K562 (cell line): ENCODE data around the gene TF. TPM values are rescaled to one million over a fixed set of nuclear protein-coding genes. Genes with fewer than 3 reads are reported as not detected.

ENCODE experiments used
- ATAC-seq: fragments of 200-7000 bp; cut with Tn5 transposase; 3 replicates; pipeline ENCODE4 v1.9.1; 2020; ENCODE audit warnings: moderate library complexity
- BruUV-seq: library from RNA; stranded (reverse); fragments of 400-500 nt; replicated peaks from 2 replicates; lab custom pipeline; 2021; lab: Mats Ljungman, UMichigan
- CTCF ChIA-PET: fragments of 300-600 bp; formaldehyde crosslinking; extraction: SDS; loops from one replicate; lab custom pipeline; 2021; ENCODE audit warnings: low intra/inter-chr PET ratio; lab: Yijun Ruan, JAX
- POLR2A ChIA-PET: fragments of 300-600, 350-650 bp; sonication (Branson Sonifier 250); formaldehyde crosslinking; extraction: SDS; loops from one replicate; lab custom pipeline; 2021; ENCODE audit warnings: antibody characterized with exemption, inconsistent platforms; lab: Yijun Ruan, JAX
- DNase-seq, 4 experiments: peaks; one replicate each; pipeline versions ENCODE4 v3.0.0 to v3.0.0-alpha.2; 2011 to 2018; ENCODE audit warnings: low spot score in 3 of 4, mixed read lengths in 3 of 4; ENCODE audit errors: extremely low read depth in 1 of 4
- FAIRE-seq: peaks from 2 replicates; lab custom pipeline; 2011; peaks lifted over from hg19 to GRCh38; lab: Jason Lieb, UNC
- H2AFZ ChIP-seq: 2 replicates; pipeline ENCODE4 v1.6.0; 2011; ENCODE audit warnings: low read depth, low read length, control low read depth, inconsistent platforms
- H3K27ac ChIP-seq: fragments of 200-600 bp; 3 replicates; pipeline ENCODE4 v1.8.0; 2011; ENCODE audit warnings: low read depth, mild to moderate bottlenecking, control low read depth, inconsistent platforms, low read length, moderate library complexity, mixed read lengths; ENCODE audit errors: extremely low read depth
- H3K27me3 ChIP-seq, 2 experiments: fragments of 300-600 bp in 1 of 2; 2 replicates in 1 of 2; 3 replicates in 1 of 2; pipeline versions ENCODE4 v1.6.0 to v1.8.0; 2011; ENCODE audit warnings: inconsistent platforms in 2 of 2, low read length in 2 of 2, mild to moderate bottlenecking in 1 of 2, mixed read lengths in 1 of 2, moderate library complexity in 1 of 2; ENCODE audit not compliant: control insufficient read depth in 2 of 2, insufficient read depth in 2 of 2
- H3K36me3 ChIP-seq: fragments of 300-600 bp; 3 replicates; pipeline ENCODE4 v1.8.0; 2011; ENCODE audit warnings: mild to moderate bottlenecking, low read length, inconsistent platforms; ENCODE audit not compliant: control insufficient read depth, insufficient read depth
- H3K4me1 ChIP-seq, 2 experiments: fragments of 200-600 bp in 1 of 2; replicated peaks in 1 of 2; 2 replicates in 1 of 2; 3 replicates in 1 of 2; pipeline versions ENCODE4 v1.5.1 to v1.8.0; 2011; ENCODE audit warnings: inconsistent platforms in 2 of 2, low read length in 2 of 2, mild to moderate bottlenecking in 1 of 2, mixed read lengths in 1 of 2, moderate library complexity in 1 of 2; ENCODE audit not compliant: control insufficient read depth in 2 of 2, insufficient read depth in 2 of 2
- H3K4me2 ChIP-seq: 2 replicates; pipeline ENCODE4 v1.6.1; 2011; ENCODE audit warnings: low read length, control low read depth, inconsistent platforms, mixed read lengths; ENCODE audit not compliant: insufficient read depth
- H3K4me3 ChIP-seq: fragments of 200-600 bp; sonication (generic), shearing (Covaris generic); 2 replicates; pipeline ENCODE4 v1.5.1; 2016; ENCODE audit warnings: control low read depth, inconsistent platforms
- H3K79me2 ChIP-seq: fragments of 200-600 bp; 3 replicates; pipeline ENCODE4 v1.8.0; 2011; ENCODE audit warnings: low read length, inconsistent platforms; ENCODE audit not compliant: control insufficient read depth, insufficient read depth
- H3K9ac ChIP-seq, 2 experiments: 2 replicates each; pipeline versions ENCODE4 v1.6.0 to v1.6.1; 2011; ENCODE audit warnings: low read depth in 2 of 2, low read length in 2 of 2, control low read depth in 1 of 2, inconsistent platforms in 1 of 2, mild to moderate bottlenecking in 1 of 2, mixed read lengths in 1 of 2; ENCODE audit not compliant: insufficient read depth in 1 of 2
- H3K9me1 ChIP-seq: one replicate; pipeline ENCODE4 v1.6.0; 2011; ENCODE audit warnings: inconsistent platforms, mild to moderate bottlenecking, low read length, moderate library complexity; ENCODE audit not compliant: control insufficient read depth, insufficient read depth
- H3K9me3 ChIP-seq: replicated peaks from 2 replicates; pipeline ENCODE4 v1.5.1; 2011; ENCODE audit warnings: low read depth, low read length, inconsistent platforms; ENCODE audit not compliant: control insufficient read depth, insufficient read depth
- H4K20me1 ChIP-seq: replicated peaks from 2 replicates; pipeline ENCODE4 v1.6.1; 2011; ENCODE audit warnings: low read length, inconsistent platforms, mixed read lengths; ENCODE audit not compliant: control insufficient read depth, insufficient read depth
- CCAR2 ChIP-seq: fragments of 200-400 bp; formaldehyde crosslinking; IDR thresholded peaks from 2 replicates; pipeline ENCODE4 v1.6.1; 2017; ENCODE audit warnings: mild to moderate bottlenecking, low read depth, low read length
- DDX20 ChIP-seq: fragments of 450-650 bp; IDR thresholded peaks from 2 replicates; pipeline ENCODE4 v1.6.1; 2016; ENCODE audit warnings: missing genetic modification characterization, low read depth, mild to moderate bottlenecking, missing compliant biosample characterization, moderate library complexity
- DLX4 ChIP-seq: fragments of 250-450 bp; sonication (Bioruptor Pico); IDR thresholded peaks from 2 replicates; pipeline ENCODE4 v1.6.1; 2021; ENCODE audit warnings: mild to moderate bottlenecking
- ETV1 ChIP-seq: fragments of 450-650 bp; conservative IDR thresholded peaks from 2 replicates; pipeline ENCODE4 v1.6.1; 2016; ENCODE audit warnings: missing genetic modification characterization, control low read depth, low read depth, missing compliant biosample characterization
- HMG20A ChIP-seq: fragments of 450-650 bp; formaldehyde crosslinking; conservative IDR thresholded peaks from 2 replicates; pipeline ENCODE4 v1.4.0; 2020; ENCODE audit warnings: mild to moderate bottlenecking, mixed read lengths
- MAFK ChIP-seq: IDR thresholded peaks from 2 replicates; pipeline ENCODE4 v1.6.1; 2011; ENCODE audit warnings: low read length, improper control_type of control experiment
- NCOA6 ChIP-seq: fragments of 450-650 bp; IDR thresholded peaks from 2 replicates; pipeline ENCODE4 v1.6.1; 2017; ENCODE audit warnings: mild to moderate bottlenecking
- NFRKB ChIP-seq: fragments of 450-650 bp; IDR thresholded peaks from 2 replicates; pipeline ENCODE4 v1.6.1; 2016; ENCODE audit warnings: low read depth
- POLR2H ChIP-seq: IDR thresholded peaks from 2 replicates; pipeline ENCODE4 v1.6.1; 2016; ENCODE audit warnings: missing genetic modification characterization, low read depth, mild to moderate bottlenecking, control low read depth, missing compliant biosample characterization, moderate library complexity
- SETDB1 ChIP-seq: IDR thresholded peaks from one replicate; pipeline ENCODE4 v1.6.1; 2012; ENCODE audit warnings: low read length, control low read depth, inconsistent platforms
- SMAD2 ChIP-seq: fragments of 150-350 bp; IDR thresholded peaks from 2 replicates; pipeline ENCODE4 v1.6.1; 2014; ENCODE audit warnings: low read depth, mild to moderate bottlenecking, low read length
- ZBTB17 ChIP-seq: fragments of 450-650 bp; formaldehyde crosslinking; IDR thresholded peaks from 2 replicates; pipeline ENCODE4 v1.4.0; 2020; ENCODE audit warnings: mild to moderate bottlenecking
- ZNF134 ChIP-seq: fragments of 250-450 bp; sonication (Bioruptor Pico); conservative IDR thresholded peaks from 2 replicates; pipeline ENCODE4 v1.4.0; 2020
- ZNF239 ChIP-seq: fragments of 250-450 bp; sonication (Bioruptor Pico); IDR thresholded peaks from 2 replicates; pipeline ENCODE4 v1.4.0; 2020; ENCODE audit warnings: mild to moderate bottlenecking
- ZNF354B ChIP-seq: fragments of 250-450 bp; sonication (Bioruptor Pico); IDR thresholded peaks from 2 replicates; pipeline ENCODE4 v1.4.0; 2020
- ZNF696 ChIP-seq: fragments of 250-450 bp; sonication (Bioruptor Pico); conservative IDR thresholded peaks from 2 replicates; pipeline ENCODE4 v1.4.0; 2020; ENCODE audit warnings: mild to moderate bottlenecking, moderate library complexity
- ZNF764 ChIP-seq: fragments of 250-450 bp; sonication (Bioruptor Pico); IDR thresholded peaks from 2 replicates; pipeline ENCODE4 v1.4.0; 2020; ENCODE audit warnings: low read depth, mild to moderate bottlenecking, moderate library complexity
- WGBS: fragments of 100-300 bp; shearing (Covaris generic); methylation state at CpG from one replicate; pipeline ENCODE4 v1.1.6; 2016; ENCODE audit warnings: low coverage, mixed read lengths; ENCODE audit not compliant: insufficient coverage; ENCODE audit errors: missing lambda C conversion rate; 5-methylcytosine and 5-hydroxymethylcytosine counted together
- in situ Hi-C: fragments of 300-500 bp; cut with MboI; formaldehyde crosslinking; loops from 4 replicates; pipeline ENCODE4 v1.15.0; 2018; ENCODE audit warnings: inconsistent platforms, mixed read lengths
- intact Hi-C: fragments of 100-400 bp; cut with micrococcal nuclease; formaldehyde crosslinking; loops from 2 replicates; pipeline ENCODE4 v1.14.2; 2022
- polyA plus RNA-seq, 8 experiments: library from polyadenylated mRNA; depleted of rRNA in 4 of 8; stranded (reverse) in 5 of 8; unstranded in 3 of 8; fragments of >200 nt; fragmentation: Nextera tagmentation in 2 of 8; fragmentation: Illumina TruSeq in 1 of 8; extraction: Ambion mirVana in 2 of 8; extraction: Trizol in 1 of 8; gene quantifications; 2 replicates each; pipeline versions ENCODE4 v1.2.1 to v1.2.3, GENCODE V29; 2011 to 2014; ENCODE audit warnings: inconsistent platforms in 1 of 8, missing spikeins in 1 of 8
- total RNA-seq, 7 experiments: library from RNA; depleted of rRNA in 6 of 7; stranded (reverse); fragments of >200 nt in 6 of 7; fragmentation: Illumina TruSeq in 2 of 7; extraction: Trizol in 2 of 7; gene quantifications; 2 replicates each; pipeline versions ENCODE4 v1.2.1 to v1.2.3, GENCODE V29; 2011 to 2021; ENCODE audit warnings: low replicate concordance in 1 of 7

The TF gene
- total and polyA plus RNA-seq, 9 of the 15 experiments (the other 6 are each of a cell fraction or from before 2014, with no cell fraction given): 0.09 to 9.2 (median 3.1) TPM

- no peak overlapping the region for H3K4me3 ChIP-seq
- H3K79me2 ChIP-seq: no peaks in the 10 kb centered on the region
- H3K27ac ChIP-seq: no peak overlapping the region
- in situ Hi-C loops (no loop called here), intact Hi-C loops (loop anchor here (5.0 kb wide), 1 partner anchor 94 kb away; no protein-coding TSS in a partner anchor)
- no peaks in the 10 kb centered on the region for H3K36me3 ChIP-seq
- DNase-seq (no peak), ATAC-seq (no peak), FAIRE-seq (no peak)
- peaks cover 0 to 5% of the 10 kb centered on the region in 2 experiments; a peak in 2 of 5 replicates for H3K4me1 ChIP-seq
- no TSS peak for BruUV-seq
- POLR2A ChIA-PET: interaction anchor here (1.2 to 1.7 kb wide), 2 partner anchors 10 to 18 kb away, joined by 4 read pairs; no protein-coding TSS in a partner anchor
- no peak overlapping the region for H2AFZ ChIP-seq
- no peak overlapping the region for H3K9ac ChIP-seq
- H3K4me2 ChIP-seq: no peak overlapping the region
- no peak for TF ChIP-seq POLR2H
- TF ChIP-seq ZNF764 (CRISPR knock-in tag): no peak
- TF ChIP-seq ZNF696 (CRISPR knock-in tag): no peak
- no peak for TF ChIP-seq NCOA6
- TF ChIP-seq ZNF354B (CRISPR knock-in tag): no peak
- no peak for TF ChIP-seq ZBTB17 (CRISPR knock-in tag)
- TF ChIP-seq ZNF239 (CRISPR knock-in tag): no peak
- no peak for TF ChIP-seq MAFK
- TF ChIP-seq CCAR2: no peak
- no peak for TF ChIP-seq ETV1
- no peak for TF ChIP-seq SMAD2
- no peak for TF ChIP-seq SETDB1
- TF ChIP-seq HMG20A (CRISPR knock-in tag): no peak
- no peak for TF ChIP-seq DLX4 (CRISPR knock-in tag)
- TF ChIP-seq DDX20 (tag): no peak
- no peak for TF ChIP-seq NFRKB
- TF ChIP-seq ZNF134 (CRISPR knock-in tag): no peak
- no peaks in the 10 kb centered on the region for H3K27me3 ChIP-seq
- H4K20me1 ChIP-seq: no peaks in the 10 kb centered on the region
- no peaks in the 10 kb centered on the region for H3K9me3 ChIP-seq
- CTCF ChIA-PET: no interaction called here
- H3K9me1 ChIP-seq: no peaks in the 10 kb centered on the region
- 41% methylated on average over 5 of the region's 5 CpGs for WGBS
These were observed 87.1 kb downstream of the TF start for GRCh38 chr3:133833267-133833666.
